ENCODE measurements around the gene SF3A1. TPM values are rescaled to one million over a fixed set of nuclear protein-coding genes. Genes with fewer than 3 reads are reported as not detected.
"Not testable (repeated sequence)": the region's sequence is repeated elsewhere in the genome, so short reads cannot be mapped to it uniquely, and the experiment has no call there.

SF3A1 gene, protein sequence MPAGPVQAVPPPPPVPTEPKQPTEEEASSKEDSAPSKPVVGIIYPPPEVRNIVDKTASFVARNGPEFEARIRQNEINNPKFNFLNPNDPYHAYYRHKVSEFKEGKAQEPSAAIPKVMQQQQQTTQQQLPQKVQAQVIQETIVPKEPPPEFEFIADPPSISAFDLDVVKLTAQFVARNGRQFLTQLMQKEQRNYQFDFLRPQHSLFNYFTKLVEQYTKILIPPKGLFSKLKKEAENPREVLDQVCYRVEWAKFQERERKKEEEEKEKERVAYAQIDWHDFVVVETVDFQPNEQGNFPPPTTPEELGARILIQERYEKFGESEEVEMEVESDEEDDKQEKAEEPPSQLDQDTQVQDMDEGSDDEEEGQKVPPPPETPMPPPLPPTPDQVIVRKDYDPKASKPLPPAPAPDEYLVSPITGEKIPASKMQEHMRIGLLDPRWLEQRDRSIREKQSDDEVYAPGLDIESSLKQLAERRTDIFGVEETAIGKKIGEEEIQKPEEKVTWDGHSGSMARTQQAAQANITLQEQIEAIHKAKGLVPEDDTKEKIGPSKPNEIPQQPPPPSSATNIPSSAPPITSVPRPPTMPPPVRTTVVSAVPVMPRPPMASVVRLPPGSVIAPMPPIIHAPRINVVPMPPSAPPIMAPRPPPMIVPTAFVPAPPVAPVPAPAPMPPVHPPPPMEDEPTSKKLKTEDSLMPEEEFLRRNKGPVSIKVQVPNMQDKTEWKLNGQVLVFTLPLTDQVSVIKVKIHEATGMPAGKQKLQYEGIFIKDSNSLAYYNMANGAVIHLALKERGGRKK
- 119 TPM for total RNA-seq
- long read RNA-seq, full-length matches to known transcripts, result 4 of 15 reads
- long read RNA-seq, partial matches to known transcripts, result 8 of 15 reads
- long read RNA-seq, other reads (novel, unspliced or antisense), result 3 of 15 reads

DNA sequence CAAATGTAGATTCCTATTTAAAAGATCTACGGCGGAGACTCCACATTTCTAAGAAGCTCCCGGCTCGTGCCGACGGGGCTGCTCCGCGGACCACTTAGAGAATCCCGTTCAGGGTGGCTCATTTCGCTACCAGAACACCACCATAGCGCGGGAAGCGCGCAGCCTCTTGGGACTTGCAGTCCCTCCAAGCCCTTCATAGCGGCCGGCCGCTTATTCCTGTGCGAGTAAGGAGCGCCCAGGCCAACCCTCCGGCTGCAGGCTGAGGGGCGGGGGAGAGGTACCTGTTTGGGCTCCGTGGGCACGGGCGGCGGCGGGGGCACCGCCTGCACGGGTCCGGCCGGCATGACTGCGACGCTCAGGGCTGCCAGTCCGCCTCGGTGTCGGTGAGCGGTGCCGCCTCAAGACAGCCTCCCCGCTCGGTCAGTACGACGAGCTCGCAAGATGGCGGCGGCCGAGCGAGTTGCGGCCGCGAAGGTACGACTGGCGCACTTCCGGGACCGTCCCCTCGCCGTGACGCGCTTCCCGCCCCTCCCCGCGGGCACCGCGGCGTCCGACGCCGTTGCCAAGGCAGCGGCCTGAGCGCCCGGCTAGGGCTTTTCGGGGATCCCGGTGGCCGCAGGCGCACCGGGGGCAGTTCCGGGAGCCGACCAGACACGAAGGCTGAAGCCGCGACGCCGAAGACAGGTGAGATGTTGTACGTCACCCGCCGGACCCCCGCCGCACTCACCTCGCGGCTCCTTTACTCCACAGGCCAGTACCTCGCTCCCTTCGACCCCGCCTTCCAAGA, at the start of gene SF3A1, which contains the start of gene CCDC157:
TSS of gene SF3A1 (minus strand) at position 446 of the 787 bp plus-strand sequence. CDS start at position 344, 102 bp downstream.
TSS of gene CCDC157 (plus strand) at position 559 of the 787 bp plus-strand sequence. CDS start 8,994 bp downstream, outside the sequence.
- peak; percentile 97 for DNase-seq (ENCODE audit: low spot score)

GRCh38 chr22:30406400-30406799, 49.7 kb upstream of the SF3A1 start:
- DNase-seq (ENCODE audit: low spot score), result no peak

DNA sequence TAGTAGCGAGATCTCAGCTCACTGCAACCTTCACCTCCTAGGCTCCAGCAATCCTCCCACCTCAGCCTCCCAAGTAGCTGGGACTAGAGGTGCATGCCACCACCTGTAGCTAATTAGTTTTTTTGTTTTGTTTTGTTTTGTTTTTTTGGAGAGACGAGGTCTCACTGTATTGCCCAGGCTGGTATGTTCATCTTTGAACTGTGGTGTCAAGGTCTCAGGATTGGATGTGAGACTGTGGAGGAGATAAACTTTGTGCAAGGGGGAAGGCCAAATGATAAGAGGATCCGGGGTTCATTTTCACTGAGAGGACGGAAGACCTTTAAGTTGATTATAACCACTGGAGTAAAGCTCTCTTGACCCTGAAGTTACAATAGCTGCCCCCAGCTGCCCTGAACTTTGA, 49.0 kb upstream of the SF3A1 start:
- DNase-seq (ENCODE audit: low spot score), result no peak

GRCh38 chr22:30404307-30404706, 47.6 kb upstream of the SF3A1 start:
- DNase-seq (ENCODE audit: low spot score), result no peak

DNA sequence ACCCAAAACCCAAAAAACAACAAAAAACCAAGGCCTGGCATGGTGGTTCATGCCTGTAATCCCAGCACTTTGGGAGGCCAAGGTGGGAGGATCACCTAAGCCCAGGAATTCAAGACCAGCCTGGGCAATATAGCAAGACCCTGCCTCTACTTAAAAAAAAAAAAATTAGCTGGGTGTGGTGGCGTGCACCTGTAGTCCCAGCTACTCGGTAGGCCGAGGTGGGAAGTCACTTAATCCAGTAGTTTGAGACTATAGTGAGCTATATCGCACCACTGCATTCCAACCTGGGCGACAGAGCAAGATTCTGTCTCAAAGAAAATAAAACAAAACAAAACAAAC, 46.0 kb upstream of the SF3A1 start:
- not testable (repeated sequence) for DNase-seq (ENCODE audit: low spot score)

DNA sequence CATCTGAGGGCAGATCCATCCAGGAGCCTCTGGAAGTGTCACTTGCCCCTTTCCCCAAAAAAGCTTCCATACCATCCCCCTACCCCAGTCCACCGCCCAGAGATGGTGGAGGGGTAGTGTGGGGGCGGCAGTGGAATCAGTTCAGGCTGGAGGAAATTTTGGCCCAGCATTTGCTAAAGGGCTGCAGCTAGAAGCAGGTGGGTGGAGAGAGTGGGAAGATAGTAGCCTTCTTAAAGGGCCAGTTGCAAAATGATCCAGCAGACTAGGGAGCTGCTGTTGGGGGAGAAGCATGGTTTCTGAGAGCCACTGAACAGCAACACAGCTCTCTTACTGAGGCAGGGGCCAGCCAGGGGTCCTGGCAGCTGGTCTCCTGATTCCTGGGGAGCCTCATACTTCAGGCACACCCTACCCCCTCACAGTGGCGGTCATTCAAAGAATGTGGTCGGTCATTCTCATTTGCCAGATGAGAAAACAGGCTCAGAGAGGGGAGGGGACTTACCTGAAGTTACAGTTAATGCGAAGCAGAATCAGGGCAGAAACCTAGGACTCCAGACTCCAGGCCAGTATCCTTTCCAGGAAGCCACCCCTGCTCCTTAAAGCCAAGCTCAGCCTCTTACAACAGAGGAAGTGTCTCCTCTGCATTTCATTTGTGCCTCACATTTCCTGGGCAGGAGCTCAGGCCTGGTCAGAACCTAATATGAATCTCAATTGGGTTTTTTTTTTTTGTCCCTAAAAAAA, 45.5 kb upstream of the SF3A1 start:
- DNase-seq (ENCODE audit: low spot score), result no peak

- DNase-seq (ENCODE audit: low spot score), result not testable (repeated sequence)
Observed at GRCh38 chr22:30401024-30401423, 44.3 kb upstream of the SF3A1 start.

DNA sequence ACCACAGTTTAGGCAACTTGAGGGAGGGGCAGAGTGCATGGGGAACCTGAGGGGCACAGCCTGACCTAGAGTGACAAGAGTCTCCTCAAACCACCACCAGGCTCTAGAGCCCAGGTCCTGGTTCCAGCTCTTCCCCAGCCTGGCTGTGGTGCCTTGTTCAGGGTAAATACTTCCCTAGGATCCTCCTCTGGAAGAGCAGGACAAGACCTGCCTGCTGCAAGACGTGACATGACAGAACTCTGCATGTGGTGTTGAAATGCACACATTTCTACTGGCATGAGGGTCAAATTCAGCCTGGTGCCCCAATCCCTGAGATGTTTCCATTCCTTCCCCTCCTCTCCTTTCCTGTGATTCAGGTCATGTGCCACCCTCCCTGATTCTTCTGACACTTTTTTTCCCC, 43.5 kb upstream of the SF3A1 start:
- no peak for DNase-seq (ENCODE audit: low spot score)

DNA sequence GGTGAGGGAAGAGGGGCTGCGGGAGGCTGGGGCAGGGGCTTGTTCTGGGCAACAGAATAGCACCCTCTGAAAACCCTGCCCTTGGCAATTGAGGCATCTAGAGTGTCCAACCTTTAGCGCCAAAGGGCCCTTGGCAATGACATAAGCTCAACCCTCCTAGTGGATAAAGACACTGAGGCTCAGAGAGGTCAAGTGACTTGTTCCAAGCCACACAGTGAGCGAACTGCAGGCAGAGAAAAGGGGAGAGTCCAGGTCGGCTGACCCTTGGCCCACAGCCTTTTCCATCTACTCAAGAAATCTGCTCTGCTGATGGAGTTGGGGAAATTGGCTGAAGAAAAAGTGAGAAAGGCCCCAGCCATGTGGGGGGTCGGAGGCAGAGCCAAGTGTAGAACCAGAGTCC, 43.0 kb upstream of the SF3A1 start:
- DNase-seq (ENCODE audit: low spot score), result no peak

DNA sequence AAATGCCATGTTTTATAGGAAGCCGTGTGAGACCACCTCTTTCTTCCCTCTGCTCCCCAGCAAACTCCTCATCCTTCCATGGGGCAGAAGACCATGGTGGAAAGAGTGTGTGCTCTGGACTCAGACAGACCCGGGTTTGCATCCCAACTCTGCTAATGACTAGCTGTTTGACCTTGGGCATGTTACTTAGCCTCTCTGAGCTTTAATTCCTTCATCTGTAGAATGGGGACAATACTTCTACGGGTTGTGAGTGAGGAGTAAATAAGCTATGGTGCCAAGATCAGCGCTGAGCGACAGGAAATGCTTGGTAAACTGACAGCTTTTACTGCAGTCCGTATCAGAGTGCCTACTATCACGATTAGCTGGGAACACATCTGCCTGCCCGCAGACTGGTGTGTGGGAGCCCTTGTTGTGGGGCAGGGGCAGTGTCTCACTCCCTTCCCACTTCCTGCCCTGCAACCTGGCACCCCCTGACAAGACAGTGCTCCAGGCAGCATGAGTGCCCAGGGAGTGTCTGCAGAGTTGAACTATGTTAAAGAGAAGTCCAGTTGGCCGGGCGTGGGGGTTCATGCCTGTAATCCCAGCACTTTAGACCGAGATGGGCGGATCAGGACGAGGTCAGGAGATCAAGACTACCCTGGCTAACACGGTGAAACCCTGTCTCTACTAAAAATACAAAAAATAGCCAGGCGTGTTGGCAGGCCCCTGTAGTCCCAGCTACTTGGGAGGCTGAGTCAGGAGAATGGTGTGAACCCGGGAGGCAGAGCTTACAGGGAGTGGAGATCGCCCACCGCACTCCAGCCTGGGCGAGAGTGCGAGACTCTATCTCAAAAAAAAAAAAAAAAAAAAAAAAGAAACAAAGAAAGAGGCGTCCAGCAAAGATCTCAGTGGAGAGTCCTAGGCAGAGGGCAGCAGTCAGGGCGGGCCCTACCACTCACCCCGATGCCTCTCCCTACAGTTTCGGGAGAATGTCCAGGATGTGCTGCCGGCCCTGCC, 42.3 kb upstream of the SF3A1 start:
- no peak for DNase-seq (ENCODE audit: low spot score)

GRCh38 chr22:30397656-30398635, 41.3 kb upstream of the SF3A1 start:
- no peak for DNase-seq (ENCODE audit: low spot score)

- peak; percentile 93 for DNase-seq (ENCODE audit: low spot score)
Observed at GRCh38 chr22:30396871-30397655, 40.4 kb upstream of the SF3A1 start, which contains the start of gene SEC14L2. TSS of gene SEC14L2 (plus strand) at chr22:30397018. CDS start at chr22:30397117, 99 bp downstream.

DNA sequence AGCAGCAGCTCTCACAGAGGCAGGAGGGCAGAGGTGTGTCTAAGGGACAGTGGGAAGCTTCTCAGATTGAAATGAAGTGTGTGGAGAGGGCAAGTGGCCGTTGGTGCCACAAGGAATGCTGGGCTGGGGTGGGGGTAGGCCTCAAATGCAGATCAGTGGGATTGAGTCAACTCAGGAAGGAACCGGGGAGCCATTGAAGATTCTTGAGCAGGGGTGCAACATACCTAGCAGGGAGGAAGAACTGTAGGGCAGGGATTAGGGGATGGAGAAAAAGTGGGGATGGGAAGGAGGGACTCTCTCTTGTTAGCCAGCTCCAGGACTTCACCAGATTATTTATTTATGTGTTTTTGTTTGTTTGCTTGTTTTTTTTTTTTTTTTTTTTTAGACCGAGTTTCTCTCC, 37.2 kb upstream of the SF3A1 start:
- DNase-seq (ENCODE audit: low spot score), result no peak

GRCh38 chr22:30393322-30393680, 36.6 kb upstream of the SF3A1 start:
- no peak for DNase-seq (ENCODE audit: low spot score)

GRCh38 chr22:30392661-30393321, 36.1 kb upstream of the SF3A1 start:
- DNase-seq (ENCODE audit: low spot score), result no peak

- DNase-seq (ENCODE audit: low spot score), result no peak
Observed at GRCh38 chr22:30390974-30391691, 34.4 kb upstream of the SF3A1 start.
